ENCODE results near the gene ZNF536. TPM values are rescaled to one million over a fixed set of nuclear protein-coding genes. Genes with fewer than 3 reads are reported as not detected.

Gene ZNF536
- total and polyA plus RNA-seq, 2 donors (not counting 1 experiment from before 2014, with no cell fraction given) = 0.50 TPM; not detected in 1

- TF ChIP-seq EZH2 (IDR thresholded peaks at IDR 0.05; ENCODE audit: low read length, missing control alignments) = no peak
- TF ChIP-seq CTCF (conservative IDR thresholded peaks at IDR 0.05 in 1 of 2, IDR thresholded peaks at IDR 0.05 in 1 of 2; ENCODE audit: low read depth in 1 of 2, low read length in 2 of 2) = no peak
- H4K20me1 ChIP-seq (ENCODE audit: control insufficient read depth, extremely low read depth, insufficient read depth, low read length) = no peaks in the 10 kb centered on the region
- H3K27ac ChIP-seq (ENCODE audit: insufficient read depth, low read length) = no peak overlapping the region
- no peak overlapping the region for H3K4me2 ChIP-seq (ENCODE audit: extremely low read depth, insufficient read depth, low read length)
- H3K9ac ChIP-seq (ENCODE audit: insufficient read depth, low read length) = no peak overlapping the region
- no peaks in the 10 kb centered on the region for H3K36me3 ChIP-seq (ENCODE audit: control insufficient read depth, insufficient read depth, low read length)
- no peaks in the 10 kb centered on the region for H3K79me2 ChIP-seq (ENCODE audit: control insufficient read depth, insufficient read depth, low read length)
- no peak overlapping the region for H2AFZ ChIP-seq (ENCODE audit: low read length)
- H3K4me1 ChIP-seq (ENCODE audit: control insufficient read depth, extremely low read depth, insufficient read depth, low read length) = no peaks in the 10 kb centered on the region
- H3K4me3 ChIP-seq (replicated peaks in 1 of 4; ENCODE audit: control extremely low read depth in 1 of 4, insufficient read depth in 1 of 4, low read depth in 3 of 4, low read length in 4 of 4) = no peak overlapping the region
- no peak for DNase-seq (ENCODE audit: low read depth in 2 of 2)
- no peaks in the 10 kb centered on the region for H3K9me3 ChIP-seq (ENCODE audit: control insufficient read depth, insufficient read depth, low read depth, low read length)
- H3K27me3 ChIP-seq (ENCODE audit: control insufficient read depth, insufficient read depth, low read length) = no peaks in the 10 kb centered on the region
These were observed 77.0 kb downstream of the ZNF536 start for GRCh38 chr19:30449078-30449590.

GRCh38 chr19:30449673-30450072 lies 77.5 kb downstream of the ZNF536 start:
- H3K4me3 ChIP-seq (replicated peaks in 1 of 4; ENCODE audit: control extremely low read depth in 1 of 4, insufficient read depth in 1 of 4, low read depth in 3 of 4, low read length in 4 of 4) = peak overlapping the region in 2 of 4 experiments; percentile 44 to 50
- no peak overlapping the region for H3K27ac ChIP-seq (ENCODE audit: insufficient read depth, low read length)
- no peaks in the 10 kb centered on the region for H3K27me3 ChIP-seq (ENCODE audit: control insufficient read depth, insufficient read depth, low read length)
- H3K9ac ChIP-seq (ENCODE audit: insufficient read depth, low read length) = no peak overlapping the region
- peak overlapping the region; percentile 52 for H3K4me2 ChIP-seq (ENCODE audit: extremely low read depth, insufficient read depth, low read length)
- H4K20me1 ChIP-seq (ENCODE audit: control insufficient read depth, extremely low read depth, insufficient read depth, low read length) = no peaks in the 10 kb centered on the region
- H2AFZ ChIP-seq (ENCODE audit: low read length) = no peak overlapping the region
- H3K79me2 ChIP-seq (ENCODE audit: control insufficient read depth, insufficient read depth, low read length) = no peaks in the 10 kb centered on the region
- no peak for TF ChIP-seq CTCF (conservative IDR thresholded peaks at IDR 0.05 in 1 of 2, IDR thresholded peaks at IDR 0.05 in 1 of 2; ENCODE audit: low read depth in 1 of 2, low read length in 2 of 2)
- H3K36me3 ChIP-seq (ENCODE audit: control insufficient read depth, insufficient read depth, low read length) = no peaks in the 10 kb centered on the region
- no peaks in the 10 kb centered on the region for H3K4me1 ChIP-seq (ENCODE audit: control insufficient read depth, extremely low read depth, insufficient read depth, low read length)
- DNase-seq (ENCODE audit: low read depth in 2 of 2) = peak in 1 of 2 donors; percentile 1
- no peaks in the 10 kb centered on the region for H3K9me3 ChIP-seq (ENCODE audit: control insufficient read depth, insufficient read depth, low read depth, low read length)

- TF ChIP-seq EZH2 (IDR thresholded peaks at IDR 0.05; ENCODE audit: low read length, missing control alignments) (no peak), CTCF (conservative IDR thresholded peaks at IDR 0.05 in 1 of 2, IDR thresholded peaks at IDR 0.05 in 1 of 2; ENCODE audit: low read depth in 1 of 2, low read length in 2 of 2) (no peak)
- Histone ChIP-seq H3K9me3 (ENCODE audit: control insufficient read depth, insufficient read depth, low read depth, low read length) (no peaks in the 10 kb centered on the region), H4K20me1 (ENCODE audit: control insufficient read depth, extremely low read depth, insufficient read depth, low read length) (no peaks in the 10 kb centered on the region), H2AFZ (ENCODE audit: low read length) (no peak overlapping the region), H3K27ac (ENCODE audit: insufficient read depth, low read length) (no peak overlapping the region), H3K4me3 (replicated peaks in 1 of 4; ENCODE audit: control extremely low read depth in 1 of 4, insufficient read depth in 1 of 4, low read depth in 3 of 4, low read length in 4 of 4) (peak overlapping the region; percentile 25 to 50 (median 34)), H3K4me1 (ENCODE audit: control insufficient read depth, extremely low read depth, insufficient read depth, low read length) (no peaks in the 10 kb centered on the region), H3K27me3 (ENCODE audit: control insufficient read depth, insufficient read depth, low read length) (no peaks in the 10 kb centered on the region), H3K36me3 (ENCODE audit: control insufficient read depth, insufficient read depth, low read length) (no peaks in the 10 kb centered on the region), H3K4me2 (ENCODE audit: extremely low read depth, insufficient read depth, low read length) (peak overlapping the region; percentile 52), H3K79me2 (ENCODE audit: control insufficient read depth, insufficient read depth, low read length) (no peaks in the 10 kb centered on the region), H3K9ac (ENCODE audit: insufficient read depth, low read length) (no peak overlapping the region)
- DNase-seq (ENCODE audit: low read depth in 2 of 2) = peak; percentile 27 to 33
These were observed 77.9 kb downstream of the ZNF536 start for GRCh38 chr19:30450100-30450499.
